ENCODE data around the gene TAOK2.

DNA sequence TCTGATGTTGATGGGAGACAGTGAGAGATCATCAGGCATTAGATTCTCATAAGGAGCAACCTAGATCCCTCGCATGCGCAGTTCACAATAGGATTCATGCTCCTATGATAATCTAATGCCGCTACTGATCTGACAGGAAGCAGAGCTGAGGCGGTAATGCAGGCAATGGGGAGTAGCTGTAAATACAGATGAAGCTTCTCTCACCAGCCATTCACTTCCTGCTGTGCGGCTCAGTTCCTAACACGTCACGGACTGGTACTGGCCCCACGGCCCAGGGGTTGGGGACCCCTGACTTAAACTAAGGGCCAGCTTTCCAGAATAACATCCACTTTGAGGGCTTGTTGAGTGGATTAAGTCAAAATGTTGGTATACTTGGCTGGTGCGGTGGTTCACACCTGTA lies 14.4 kb upstream of the TAOK2 start:
- TF ChIP-seq, protein P1, sequence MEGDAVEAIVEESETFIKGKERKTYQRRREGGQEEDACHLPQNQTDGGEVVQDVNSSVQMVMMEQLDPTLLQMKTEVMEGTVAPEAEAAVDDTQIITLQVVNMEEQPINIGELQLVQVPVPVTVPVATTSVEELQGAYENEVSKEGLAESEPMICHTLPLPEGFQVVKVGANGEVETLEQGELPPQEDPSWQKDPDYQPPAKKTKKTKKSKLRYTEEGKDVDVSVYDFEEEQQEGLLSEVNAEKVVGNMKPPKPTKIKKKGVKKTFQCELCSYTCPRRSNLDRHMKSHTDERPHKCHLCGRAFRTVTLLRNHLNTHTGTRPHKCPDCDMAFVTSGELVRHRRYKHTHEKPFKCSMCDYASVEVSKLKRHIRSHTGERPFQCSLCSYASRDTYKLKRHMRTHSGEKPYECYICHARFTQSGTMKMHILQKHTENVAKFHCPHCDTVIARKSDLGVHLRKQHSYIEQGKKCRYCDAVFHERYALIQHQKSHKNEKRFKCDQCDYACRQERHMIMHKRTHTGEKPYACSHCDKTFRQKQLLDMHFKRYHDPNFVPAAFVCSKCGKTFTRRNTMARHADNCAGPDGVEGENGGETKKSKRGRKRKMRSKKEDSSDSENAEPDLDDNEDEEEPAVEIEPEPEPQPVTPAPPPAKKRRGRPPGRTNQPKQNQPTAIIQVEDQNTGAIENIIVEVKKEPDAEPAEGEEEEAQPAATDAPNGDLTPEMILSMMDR (IDR thresholded peaks at IDR 0.05): no peak
- TF ChIP-seq POLR2A (IDR thresholded peaks at IDR 0.05): no peak
